Mucosa of descending colon (tissue), 3 donors: ENCODE measurements around the gene RHOJ. TPM values are rescaled to one million over a fixed set of nuclear protein-coding genes. Genes with fewer than 3 reads are reported as not detected.

Source experiments
- ATAC-seq: fragments of 200-7000 bp; cut with Tn5 transposase; one replicate; pipeline ENCODE4 v1.9.1; 2020; ENCODE audit warnings: mild to moderate bottlenecking, moderate library complexity
- DNase-seq, 3 donors: peaks; one replicate each; pipeline ENCODE4 v3.0.0-alpha.2; 2020
- H3K36me3 ChIP-seq: fragments of 200-600 bp; one replicate; pipeline ENCODE4 v1.8.0; 2021; ENCODE audit warnings: low read depth, mild to moderate bottlenecking
- H3K4me1 ChIP-seq: fragments of 200-600 bp; one replicate; pipeline ENCODE4 v1.8.0; 2021; ENCODE audit warnings: low read depth, mild to moderate bottlenecking
- H3K4me3 ChIP-seq: fragments of 200-600 bp; one replicate; pipeline ENCODE4 v1.8.0; 2021; ENCODE audit warnings: mild to moderate bottlenecking
- H3K9me3 ChIP-seq: fragments of 200-600 bp; one replicate; pipeline ENCODE4 v1.8.0; 2021; ENCODE audit warnings: mild to moderate bottlenecking
- CTCF ChIP-seq: fragments of 200-600 bp; IDR thresholded peaks from one replicate; pipeline ENCODE4 v1.8.0; 2022; ENCODE audit warnings: antibody characterized with exemption, mild to moderate bottlenecking
- intact Hi-C, 2 donors: fragments of 100-400 bp; cut with DNase I in 1 of 2; cut with micrococcal nuclease in 1 of 2; formaldehyde crosslinking; loops; one replicate each; pipeline versions ENCODE4 v1.11.0 to v1.11.1; 2022; cut with DNase I, micrococcal nuclease
- total RNA-seq, 3 donors: library from RNA; stranded (reverse); fragmentation: NEBNext Ultra II Directional in 2 of 3; extraction: Animal tissue kit (Norgen Biotek cat#: 25700) in 2 of 3; gene quantifications; one replicate each; pipeline versions ENCODE4 v1.2.1 to v1.2.4, GENCODE V29; 2021 to 2023
- donor health status: DM: no; HTN: no; CAD: no; lungs with moderate emphysema.
- donor health status: DM: no; HTN: no; CAD: no.
- donor health status: DM: no; HTN: yes; CAD: no.

Gene RHOJ
- total RNA-seq, 3 donors from 2014 or later, result 3.3 to 19.1 (median 6.4) TPM

- Histone ChIP-seq H3K4me3 (no peak overlapping the region), H3K36me3 (no peaks in the 10 kb centered on the region), H3K9me3 (no peaks in the 10 kb centered on the region), H3K4me1 (no peaks in the 10 kb centered on the region)
- no peak for TF ChIP-seq CTCF
- ATAC-seq, result no peak
- intact Hi-C loops, result no loop called here
- no peak for DNase-seq
Observed at GRCh38 chr14:63214417-63215196, 10.4 kb downstream of the RHOJ start.

- no peaks in the 10 kb centered on the region for H3K4me1 ChIP-seq
- no peak for ATAC-seq
- DNase-seq, result no peak
Observed at GRCh38 chr14:63220526-63220925, 16.3 kb downstream of the RHOJ start.

GRCh38 chr14:63223596-63223995 is 19.4 kb downstream of the RHOJ start:
- H3K4me3 ChIP-seq, result no peak overlapping the region
- no peaks in the 10 kb centered on the region for H3K36me3 ChIP-seq
- no peak for DNase-seq
- intact Hi-C loops, result no loop called here
- ATAC-seq, result no peak
- TF ChIP-seq CTCF, result no peak
- no peaks in the 10 kb centered on the region for H3K9me3 ChIP-seq
- no peaks in the 10 kb centered on the region for H3K4me1 ChIP-seq

More at GRCh38 chr14:63220526-63220925, 16.3 kb downstream of the RHOJ start:
- Histone ChIP-seq H3K36me3 (no peaks in the 10 kb centered on the region), H3K4me3 (no peak overlapping the region), H3K9me3 (no peaks in the 10 kb centered on the region)
- TF ChIP-seq CTCF, result no peak
- intact Hi-C loops, result no loop called here

GRCh38 chr14:63224196-63224595 is 20.0 kb downstream of the RHOJ start:
- Histone ChIP-seq H3K36me3 (no peaks in the 10 kb centered on the region), H3K4me3 (no peak overlapping the region), H3K9me3 (no peaks in the 10 kb centered on the region), H3K4me1 (no peaks in the 10 kb centered on the region)
- no peak for TF ChIP-seq CTCF
- ATAC-seq, result no peak
- DNase-seq, result no peak
- intact Hi-C loops, result no loop called here

GRCh38 chr14:63228217-63228616 is 24.0 kb downstream of the RHOJ start:
- no peak for ATAC-seq
- Histone ChIP-seq H3K4me3 (no peak overlapping the region), H3K9me3 (no peaks in the 10 kb centered on the region), H3K4me1 (no peaks in the 10 kb centered on the region), H3K36me3 (no peaks in the 10 kb centered on the region)
- intact Hi-C loops, result no loop called here
- TF ChIP-seq CTCF, result no peak
- no peak for DNase-seq
